ENCODE results near the gene TFF2. TPM values are rescaled to one million over a fixed set of nuclear protein-coding genes. Genes with fewer than 3 reads are reported as not detected.

Gene TFF2
- total and polyA plus RNA-seq, 5 experiments from 2014 or later, result not detected

- no peak for ATAC-seq
- Mint-ChIP-seq H3K9me3 (no peaks in the 10 kb centered on the region), H3K4me1 (peaks cover 7 to 35% (median 11%) of the 10 kb centered on the region in 4 donors), H3K27ac (peak overlapping the region in 1 of 10 donors; percentile 51), H3K27me3 (peaks cover 0 to 4% (median 2%) of the 10 kb centered on the region in 5 donors), H3K4me3 (peak overlapping the region in 1 of 10 donors; percentile 23), H3K36me3 (peaks cover 0 to 3% (median 0%) of the 10 kb centered on the region in 3 donors)
- POLR2A ChIA-PET, result interaction anchor here (1.1 kb wide), 1 partner anchor 13 kb away, joined by 4 read pairs; no protein-coding TSS in a partner anchor
- DNase-seq, result no peak
Observed at GRCh38 chr21:42373908-42374455, 23.2 kb upstream of the TFF2 start.

DNA sequence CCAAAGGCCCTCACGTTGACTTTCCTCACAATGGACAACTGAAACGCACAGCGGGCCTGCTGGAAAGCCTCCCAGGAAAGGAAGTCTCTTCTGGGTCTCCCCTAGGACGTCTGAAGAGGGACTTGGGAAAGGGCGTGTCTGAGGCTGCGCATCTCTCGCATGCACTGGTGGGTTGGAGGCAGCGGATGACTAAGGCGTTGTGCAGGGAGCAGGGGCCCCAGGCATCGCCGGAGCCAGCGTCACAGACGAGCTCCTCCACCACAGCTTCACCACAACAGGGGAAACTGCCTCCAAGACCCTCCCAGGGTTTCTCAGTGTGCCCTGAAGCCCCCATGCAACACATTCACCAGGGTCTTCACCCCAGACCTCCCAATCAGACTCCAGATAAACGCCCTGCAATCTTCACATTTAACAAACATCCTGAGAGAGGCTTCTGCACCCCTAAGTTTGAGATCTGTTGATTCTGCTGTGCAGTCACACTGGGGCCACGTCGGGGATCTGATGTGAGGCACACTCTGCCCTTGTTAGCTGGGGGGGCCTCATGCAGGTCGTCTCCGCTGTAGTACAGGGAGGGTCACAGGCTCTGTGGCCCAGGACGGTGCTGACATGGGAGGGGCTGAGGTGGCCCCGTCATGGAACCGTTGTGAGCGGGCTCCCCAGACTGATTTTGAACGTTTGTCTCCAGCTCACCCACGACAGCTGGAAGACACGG lies 22.6 kb upstream of the TFF2 start:
- no peak for DNase-seq
- Mint-ChIP-seq H3K27ac (peak overlapping the region in 6 of 10 donors; percentile 16 to 55 (median 24)), H3K4me3 (peak overlapping the region in 1 of 10 donors; percentile 10), H3K36me3 (peaks cover 0 to 3% (median 0%) of the 10 kb centered on the region in 3 donors), H3K4me1 (peaks cover 7 to 35% (median 11%) of the 10 kb centered on the region in 4 donors), H3K9me3 (no peaks in the 10 kb centered on the region), H3K27me3 (peaks cover 0 to 4% (median 2%) of the 10 kb centered on the region in 5 donors)
- POLR2A ChIA-PET, result interaction anchor here (1.1 to 1.4 kb wide), 2 partner anchors 12 to 36 kb away, joined by 3 to 4 read pairs; no protein-coding TSS in a partner anchor
- peak in 1 of 2 donors; percentile 39 for ATAC-seq

- ATAC-seq, result no peak
- H3K27me3 Mint-ChIP-seq, result peaks cover 0 to 4% (median 2%) of the 10 kb centered on the region in 5 donors
- no peaks in the 10 kb centered on the region for H3K9me3 Mint-ChIP-seq
- H3K4me1 Mint-ChIP-seq, result peaks cover 3 to 35% (median 11%) of the 10 kb centered on the region in 4 donors
- no peak overlapping the region for H3K4me3 Mint-ChIP-seq
- POLR2A ChIA-PET, result no interaction called here
- DNase-seq, result no peak
- H3K27ac Mint-ChIP-seq, result peak overlapping the region in 4 of 10 donors; percentile 26 to 88 (median 52)
- H3K36me3 Mint-ChIP-seq, result no peaks in the 10 kb centered on the region
Observed at GRCh38 chr21:42370894-42371654, 20.3 kb upstream of the TFF2 start.

DNA sequence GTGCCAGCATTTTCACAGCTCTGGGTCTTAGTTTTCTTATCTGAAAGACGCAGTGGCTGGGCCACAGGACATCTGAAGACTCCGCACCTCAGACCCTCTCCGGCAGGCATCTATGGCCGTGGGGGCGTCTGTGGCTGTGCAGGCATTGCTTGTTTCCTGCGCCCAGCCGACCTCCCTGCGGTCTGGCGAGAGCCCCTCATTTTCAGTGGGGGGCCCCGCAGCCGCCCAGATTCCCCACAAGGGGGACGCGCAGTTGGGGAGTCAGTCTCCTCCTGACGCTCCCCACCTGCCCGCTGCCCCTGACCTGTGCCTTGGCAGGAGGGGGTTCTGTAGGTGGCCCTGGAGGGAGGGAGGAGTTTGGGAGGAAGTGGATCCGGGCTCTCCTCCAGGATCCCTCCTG lies 19.0 kb upstream of the TFF2 start:
- H3K4me1 Mint-ChIP-seq, result peaks cover 2 to 29% (median 11%) of the 10 kb centered on the region in 4 donors
- no peaks in the 10 kb centered on the region for H3K36me3 Mint-ChIP-seq
- H3K4me3 Mint-ChIP-seq, result no peak overlapping the region
- no peaks in the 10 kb centered on the region for H3K9me3 Mint-ChIP-seq
- ATAC-seq (no peak), DNase-seq (no peak)
- POLR2A ChIA-PET, result no interaction called here
- peaks cover 0 to 2% (median 0%) of the 10 kb centered on the region in 5 donors for H3K27me3 Mint-ChIP-seq
- H3K27ac Mint-ChIP-seq, result no peak overlapping the region

DNA sequence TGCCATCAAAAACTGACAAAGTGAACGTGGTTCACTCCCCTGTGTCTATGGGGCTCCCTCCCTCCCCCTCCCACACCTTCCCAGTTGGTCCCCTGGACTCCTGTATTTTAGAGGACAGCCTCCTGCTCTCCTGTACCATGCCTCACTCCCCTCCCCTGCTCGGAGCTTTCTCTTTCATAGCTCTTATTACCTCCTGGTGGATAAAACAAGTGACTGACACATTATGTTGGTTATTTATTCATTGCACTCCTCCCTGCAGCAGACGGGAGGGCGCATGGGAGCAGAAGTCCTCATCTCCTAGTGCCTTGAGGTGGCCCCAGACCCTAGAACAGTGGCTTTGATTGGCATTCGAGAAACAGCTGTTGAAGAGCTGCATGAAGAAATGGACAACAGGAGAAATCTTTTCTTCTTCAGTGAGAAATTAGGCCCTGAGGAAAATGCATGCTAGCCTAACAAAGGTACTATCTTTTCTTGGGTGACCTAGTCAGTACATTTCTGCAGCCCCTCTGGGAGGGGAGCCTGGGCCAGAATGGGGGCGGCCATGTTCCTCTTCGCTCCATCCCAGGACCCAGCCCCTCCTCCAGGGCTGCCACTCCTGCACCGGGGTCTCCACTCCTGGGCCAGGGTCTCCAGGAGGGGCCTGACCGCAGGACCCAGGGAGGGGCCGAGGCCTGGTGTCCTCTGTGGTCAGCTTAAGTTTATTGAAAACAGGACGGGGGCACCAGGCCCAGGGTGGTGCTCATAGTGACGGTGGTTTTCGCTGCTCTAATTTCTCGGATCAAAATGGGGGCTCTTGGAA lies 16.8 kb upstream of the TFF2 start:
- POLR2A ChIA-PET, result interaction anchor here (0.6 to 1.0 kb wide), 2 partner anchors 37 to 76 kb away, joined by 3 read pairs; no protein-coding TSS in a partner anchor
- H3K27me3 Mint-ChIP-seq, result no peaks in the 10 kb centered on the region
- peaks cover 7 to 31% (median 14%) of the 10 kb centered on the region in 4 donors for H3K4me1 Mint-ChIP-seq
- no peak overlapping the region for H3K4me3 Mint-ChIP-seq
- ATAC-seq (no peak), DNase-seq (peak in 1 of 10 donors; percentile 52)
- H3K27ac Mint-ChIP-seq, result peak overlapping the region in 1 of 10 donors; percentile 38
- no peaks in the 10 kb centered on the region for H3K9me3 Mint-ChIP-seq
- H3K36me3 Mint-ChIP-seq, result no peaks in the 10 kb centered on the region

DNA sequence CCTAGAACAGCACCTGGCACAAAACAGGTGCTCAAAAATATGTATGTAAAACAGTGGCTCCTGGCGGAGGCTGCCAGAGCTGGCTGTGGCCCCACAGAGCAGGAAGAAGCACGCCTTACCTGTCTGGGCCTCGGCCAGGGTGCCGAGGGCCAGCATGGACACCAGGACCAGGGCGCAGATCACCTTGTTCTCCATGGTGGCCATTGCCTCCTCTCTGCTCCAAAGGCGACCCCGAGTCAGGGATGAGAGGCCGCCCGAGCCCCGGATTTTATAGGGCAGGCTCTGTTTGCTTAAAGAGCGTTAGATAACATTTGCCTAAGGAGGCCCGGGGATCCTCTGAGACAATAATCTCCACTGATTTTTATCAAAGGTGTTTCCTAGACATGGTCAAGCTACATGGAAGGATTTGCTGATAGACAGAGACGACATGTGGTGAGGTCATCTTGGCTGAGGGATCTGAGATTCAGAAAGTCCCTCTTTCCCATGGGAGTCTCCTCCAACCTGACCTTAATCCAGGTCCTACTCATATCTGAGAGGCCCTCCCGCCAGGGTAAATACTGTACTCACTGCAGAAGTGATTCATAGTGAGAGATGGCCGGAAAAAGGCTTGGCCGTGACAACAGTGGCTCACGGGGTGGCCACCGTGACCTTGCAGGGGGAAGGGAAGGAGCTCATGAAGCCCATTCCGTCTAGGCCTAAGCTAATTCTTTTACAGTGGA lies 15.7 kb upstream of the TFF2 start, which contains the start of gene TFF1:
TSS of gene TFF1 (minus strand) at position 244 of the 719 bp plus-strand sequence. CDS start at position 204, 40 bp downstream.
- peak within 1 kb of the TSS in 1 of 10 donors; percentile 38 for H3K27ac Mint-ChIP-seq

GRCh38 chr21:42365770-42366169 lies 15.0 kb upstream of the TFF2 start:
- no peaks in the 10 kb centered on the region for H3K36me3 Mint-ChIP-seq
- H3K4me1 Mint-ChIP-seq, result peaks cover 7 to 28% (median 19%) of the 10 kb centered on the region in 4 donors
- no peaks in the 10 kb centered on the region for H3K9me3 Mint-ChIP-seq
- no peak for ATAC-seq
- no peak for DNase-seq
- H3K27ac Mint-ChIP-seq, result peak overlapping the region in 1 of 10 donors; percentile 37
- H3K27me3 Mint-ChIP-seq, result peaks cover 0 to 1% (median 0%) of the 10 kb centered on the region in 5 donors
- H3K4me3 Mint-ChIP-seq, result no peak overlapping the region
- POLR2A ChIA-PET, result no interaction called here

More for the DNA sequence above, 15.7 kb upstream of the TFF2 start, which contains the start of gene TFF1:
- ATAC-seq (no peak), DNase-seq (no peak)
- H3K4me1 Mint-ChIP-seq, result peaks cover 7 to 35% (median 19%) of the 10 kb centered on the region in 4 donors
- H3K36me3 Mint-ChIP-seq, result no peaks in the 10 kb centered on the region
- H3K4me3 Mint-ChIP-seq, result no peak within 1 kb of the TSS
- POLR2A ChIA-PET, result no interaction called here
- H3K9me3 Mint-ChIP-seq, result no peaks in the 10 kb centered on the region
- H3K27me3 Mint-ChIP-seq, result peaks cover 0 to 1% (median 0%) of the 10 kb centered on the region in 5 donors

- DNase-seq (no peak), ATAC-seq (no peak)
- Mint-ChIP-seq H3K27ac (peak overlapping the region in 5 of 10 donors; percentile 27 to 72 (median 54)), H3K36me3 (no peaks in the 10 kb centered on the region), H3K27me3 (peaks cover 0 to 1% (median 0%) of the 10 kb centered on the region in 5 donors), H3K9me3 (no peaks in the 10 kb centered on the region), H3K4me1 (peaks cover 7 to 27% (median 19%) of the 10 kb centered on the region in 4 donors), H3K4me3 (no peak overlapping the region)
- POLR2A ChIA-PET, result interaction anchor here (1.2 kb wide), 1 partner anchor 10 kb away, joined by 8 read pairs; no protein-coding TSS in a partner anchor
Observed at GRCh38 chr21:42364304-42364865, 13.6 kb upstream of the TFF2 start.

DNA sequence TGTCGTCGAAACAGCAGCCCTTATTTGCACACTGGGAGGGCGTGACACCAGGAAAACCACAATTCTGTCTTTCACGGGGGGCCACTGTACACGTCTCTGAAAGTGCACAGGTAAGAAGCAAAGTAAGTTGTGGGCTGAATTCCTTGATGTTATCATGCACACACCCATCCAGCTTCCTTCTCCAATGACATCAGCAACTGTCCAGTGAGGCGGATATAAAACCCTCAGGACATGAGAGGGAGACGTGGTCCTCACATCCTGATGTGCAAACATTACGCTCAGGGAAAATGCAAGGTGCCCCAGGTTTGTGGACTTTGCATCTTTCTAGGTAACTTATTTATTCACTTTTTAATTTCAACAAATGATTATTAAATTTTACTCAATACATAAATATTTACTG lies 12.5 kb upstream of the TFF2 start:
- H3K4me1 Mint-ChIP-seq, result peaks cover 7 to 27% (median 17%) of the 10 kb centered on the region in 4 donors
- H3K36me3 Mint-ChIP-seq, result no peaks in the 10 kb centered on the region
- DNase-seq (no peak), ATAC-seq (peak in 1 of 2 donors; percentile 33)
- peaks cover 0 to 4% (median 0%) of the 10 kb centered on the region in 5 donors for H3K27me3 Mint-ChIP-seq
- peaks cover 0 to 2% (median 0%) of the 10 kb centered on the region in 9 donors for H3K9me3 Mint-ChIP-seq
- no peak overlapping the region for H3K4me3 Mint-ChIP-seq
- POLR2A ChIA-PET, result interaction anchor here (1.1 to 1.5 kb wide), 3 partner anchors 9 to 59 kb away, joined by 3 to 8 read pairs (median 6); partner anchors contain the start of gene UBASH3A
- H3K27ac Mint-ChIP-seq, result peak overlapping the region in 4 of 10 donors; percentile 21 to 82 (median 74)

GRCh38 chr21:42362700-42363099 lies 11.9 kb upstream of the TFF2 start:
- POLR2A ChIA-PET, result interaction anchor here (1.1 to 1.5 kb wide), 2 partner anchors 42 to 60 kb away, joined by 3 to 6 read pairs; partner anchors contain the start of gene UBASH3A
- H3K27me3 Mint-ChIP-seq, result peaks cover 0 to 4% (median 0%) of the 10 kb centered on the region in 5 donors

More at GRCh38 chr21:42362700-42363099, 11.9 kb upstream of the TFF2 start:
- Mint-ChIP-seq H3K27ac (peak overlapping the region in 4 of 10 donors; percentile 21 to 82 (median 74)), H3K4me1 (peaks cover 7 to 27% (median 17%) of the 10 kb centered on the region in 4 donors), H3K9me3 (peaks cover 0 to 2% (median 0%) of the 10 kb centered on the region in 9 donors), H3K36me3 (no peaks in the 10 kb centered on the region), H3K4me3 (no peak overlapping the region)
- ATAC-seq, result no peak
- DNase-seq, result peak in 1 of 10 donors; percentile 31

Measured in naive thymus-derived CD8-positive, alpha-beta T cell (primary cell).